Left ventricle myocardium inferior (tissue), 1 donor: ENCODE data around the gene PLXND1. TPM values are rescaled to one million over a fixed set of nuclear protein-coding genes. Genes with fewer than 3 reads are reported as not detected.

Source experiments
- DNase-seq: peaks from one replicate; pipeline ENCODE4 v3.0.0-alpha.2; 2020
- H3K27ac ChIP-seq: fragments of 200-600 bp; replicated peaks from 2 replicates; pipeline ENCODE4 v1.8.0; 2021
- H3K27me3 ChIP-seq: fragments of 200-600 bp; 2 replicates; pipeline ENCODE4 v1.8.0; 2021; ENCODE audit warnings: low read depth
- H3K36me3 ChIP-seq: fragments of 200-600 bp; 2 replicates; pipeline ENCODE4 v1.8.0; 2021
- H3K4me1 ChIP-seq: fragments of 200-600 bp; 2 replicates; pipeline ENCODE4 v1.8.0; 2021
- H3K4me3 ChIP-seq: fragments of 200-600 bp; 2 replicates; pipeline ENCODE4 v1.8.0; 2021; ENCODE audit warnings: mild to moderate bottlenecking, moderate library complexity
- H3K9me3 ChIP-seq: fragments of 200-600 bp; replicated peaks from 2 replicates; pipeline ENCODE4 v1.8.0; 2021
- intact Hi-C: fragments of 100-400 bp; cut with micrococcal nuclease; formaldehyde crosslinking; loops from one replicate; pipeline ENCODE4 v1.11.0; 2022
- total RNA-seq: library from RNA; stranded (reverse); fragmentation: NEBNext Ultra II Directional; extraction: Animal tissue kit (Norgen Biotek cat#: 25700); gene quantifications from one replicate; pipeline ENCODE4 v1.2.1, GENCODE V29; 2021
- TF ChIP-seq, protein P1 (sequence below): fragments of 200-600 bp; IDR thresholded peaks from 2 replicates; pipeline ENCODE4 v1.8.0; 2021; ENCODE audit warnings: antibody characterized with exemption, mild to moderate bottlenecking, borderline replicate concordance
- donor health status: DM: no; HTN: yes; CAD: no; lungs with severe emphysema.

PLXND1 gene
- total RNA-seq, 1 donor from 2014 or later = 45.5 TPM

DNA sequence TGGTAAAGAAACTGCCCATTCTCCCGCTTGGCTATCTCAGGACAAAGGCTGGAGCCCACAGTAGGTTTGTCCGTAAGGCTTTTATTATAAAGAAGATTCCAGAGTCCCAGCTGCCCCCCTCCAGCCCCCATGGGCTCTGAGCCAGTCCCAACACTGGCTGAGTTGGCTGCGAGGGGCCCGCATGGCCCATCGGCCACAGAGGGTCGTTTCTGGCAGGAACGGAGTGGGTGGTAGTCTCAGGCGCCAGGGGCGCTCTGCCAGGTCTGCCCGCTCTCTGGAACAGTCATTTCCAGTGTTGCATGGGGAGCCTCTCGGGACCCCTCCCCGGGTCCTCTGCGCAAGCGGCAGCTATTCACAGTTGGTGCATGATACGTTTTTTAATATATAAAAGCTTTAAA is 51.3 kb downstream of the PLXND1 start:
- Histone ChIP-seq H3K27ac (peak overlapping the region; percentile 73), H3K27me3 (no peaks in the 10 kb centered on the region), H3K4me1 (peaks cover 82% of the 10 kb centered on the region), H3K9me3 (no peaks in the 10 kb centered on the region), H3K4me3 (no peak overlapping the region), H3K36me3 (peaks cover 39% of the 10 kb centered on the region)
- DNase-seq = no peak
- TF ChIP-seq, protein P1, sequence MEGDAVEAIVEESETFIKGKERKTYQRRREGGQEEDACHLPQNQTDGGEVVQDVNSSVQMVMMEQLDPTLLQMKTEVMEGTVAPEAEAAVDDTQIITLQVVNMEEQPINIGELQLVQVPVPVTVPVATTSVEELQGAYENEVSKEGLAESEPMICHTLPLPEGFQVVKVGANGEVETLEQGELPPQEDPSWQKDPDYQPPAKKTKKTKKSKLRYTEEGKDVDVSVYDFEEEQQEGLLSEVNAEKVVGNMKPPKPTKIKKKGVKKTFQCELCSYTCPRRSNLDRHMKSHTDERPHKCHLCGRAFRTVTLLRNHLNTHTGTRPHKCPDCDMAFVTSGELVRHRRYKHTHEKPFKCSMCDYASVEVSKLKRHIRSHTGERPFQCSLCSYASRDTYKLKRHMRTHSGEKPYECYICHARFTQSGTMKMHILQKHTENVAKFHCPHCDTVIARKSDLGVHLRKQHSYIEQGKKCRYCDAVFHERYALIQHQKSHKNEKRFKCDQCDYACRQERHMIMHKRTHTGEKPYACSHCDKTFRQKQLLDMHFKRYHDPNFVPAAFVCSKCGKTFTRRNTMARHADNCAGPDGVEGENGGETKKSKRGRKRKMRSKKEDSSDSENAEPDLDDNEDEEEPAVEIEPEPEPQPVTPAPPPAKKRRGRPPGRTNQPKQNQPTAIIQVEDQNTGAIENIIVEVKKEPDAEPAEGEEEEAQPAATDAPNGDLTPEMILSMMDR = no peak
- intact Hi-C loops = loop anchor here (10.0 kb wide), 1 partner anchor 50 kb away; no protein-coding TSS in a partner anchor

DNA sequence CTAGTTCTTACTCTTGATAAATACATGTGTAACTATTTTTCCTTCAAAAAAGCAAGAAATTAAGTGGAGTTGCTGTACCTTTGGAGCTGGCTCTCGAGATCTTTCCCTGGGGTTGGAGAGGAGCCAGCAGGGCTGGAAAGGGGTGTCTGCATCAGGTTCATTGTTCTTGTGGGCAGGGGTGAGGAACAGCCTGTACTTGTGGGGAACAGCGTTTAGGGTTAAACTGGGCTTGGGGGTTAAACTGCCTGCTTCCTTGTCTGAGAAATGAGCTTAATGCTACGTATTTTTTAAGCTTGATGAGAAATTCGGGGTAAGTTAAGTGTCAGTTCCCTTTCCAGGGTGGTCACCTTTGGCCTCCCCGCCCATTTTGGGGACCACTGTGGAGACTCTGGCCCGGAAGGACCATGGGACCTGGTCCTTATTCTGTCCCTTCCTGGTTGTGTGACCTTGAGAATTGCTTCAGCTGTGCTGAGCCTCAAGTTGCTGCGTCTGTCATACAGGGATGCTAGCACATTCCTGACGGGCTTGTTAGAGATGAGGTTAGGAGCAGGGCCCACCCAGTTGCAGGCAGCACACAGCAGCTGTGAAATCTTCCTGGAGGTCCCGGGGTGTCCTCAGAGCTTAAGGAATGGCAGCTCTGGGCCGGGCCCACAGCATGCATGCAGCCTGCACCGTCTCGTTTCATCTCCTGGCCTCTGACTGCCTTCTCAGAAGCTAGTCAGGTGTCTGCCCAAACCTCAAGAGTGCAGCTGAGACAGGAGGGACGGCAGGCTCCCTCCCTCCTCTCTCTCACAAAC is 51.9 kb downstream of the PLXND1 start:
- no peak for DNase-seq
- H3K36me3 ChIP-seq = peaks cover 33% of the 10 kb centered on the region
- H3K4me3 ChIP-seq = no peak overlapping the region
- TF ChIP-seq, protein P1 = no peak
- intact Hi-C loops = loop anchor here (10.0 kb wide), 1 partner anchor 50 kb away; no protein-coding TSS in a partner anchor
- no peaks in the 10 kb centered on the region for H3K9me3 ChIP-seq
- peaks cover 76% of the 10 kb centered on the region for H3K4me1 ChIP-seq
- H3K27ac ChIP-seq = peak overlapping the region; percentile 73
- no peaks in the 10 kb centered on the region for H3K27me3 ChIP-seq

DNA sequence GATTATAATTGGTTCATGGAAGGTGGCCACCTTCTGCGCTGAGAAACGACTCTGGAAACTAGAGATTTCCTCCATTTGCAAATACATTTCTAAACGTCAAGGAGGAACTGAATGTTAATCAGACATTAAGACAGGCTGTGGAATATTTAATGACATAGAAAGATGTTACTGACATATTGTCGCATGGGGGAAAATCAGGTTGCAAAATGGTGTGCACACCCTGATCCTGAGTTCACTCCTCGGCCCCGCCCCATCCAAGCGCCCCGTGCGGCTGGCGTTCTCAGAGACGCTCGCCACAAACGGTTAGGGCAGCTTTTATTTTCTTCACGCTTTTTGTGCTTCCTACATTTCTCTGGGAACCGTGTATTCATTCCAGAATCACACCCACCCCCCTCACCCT is 52.8 kb downstream of the PLXND1 start:
- Histone ChIP-seq H3K4me1 (peaks cover 67% of the 10 kb centered on the region), H3K27ac (peak overlapping the region; percentile 73), H3K36me3 (peaks cover 24% of the 10 kb centered on the region), H3K27me3 (no peaks in the 10 kb centered on the region), H3K9me3 (no peaks in the 10 kb centered on the region), H3K4me3 (no peak overlapping the region)
- TF ChIP-seq, protein P1 = no peak
- intact Hi-C loops = loop anchor here (10.0 kb wide), 1 partner anchor 49 kb away; no protein-coding TSS in a partner anchor
- no peak for DNase-seq

DNA sequence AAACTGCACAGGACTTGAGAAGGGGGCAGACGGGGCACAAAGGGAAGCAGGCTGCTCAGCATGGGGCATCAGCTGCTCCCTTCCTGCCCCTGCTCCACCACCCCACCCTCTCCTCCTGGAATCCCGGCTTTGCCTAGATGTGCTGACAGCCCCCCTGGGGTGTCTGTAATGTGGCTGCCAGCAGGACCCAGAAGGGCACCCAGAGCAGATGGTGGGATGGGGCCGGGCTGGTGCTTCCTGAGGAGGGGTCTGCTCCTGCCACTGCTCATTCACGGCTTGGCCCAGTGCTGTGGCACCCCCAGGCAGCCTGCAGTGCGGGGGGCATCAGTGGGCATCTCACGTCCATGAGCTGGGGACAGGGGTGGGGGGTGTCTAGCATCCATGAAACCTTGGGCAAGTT is 53.3 kb downstream of the PLXND1 start:
- intact Hi-C loops = loop anchor here (10.0 kb wide), 1 partner anchor 48 kb away; no protein-coding TSS in a partner anchor
- Histone ChIP-seq H3K9me3 (no peaks in the 10 kb centered on the region), H3K4me3 (no peak overlapping the region), H3K27ac (peak overlapping the region; percentile 73), H3K36me3 (peaks cover 24% of the 10 kb centered on the region), H3K4me1 (peaks cover 62% of the 10 kb centered on the region), H3K27me3 (no peaks in the 10 kb centered on the region)
- no peak for DNase-seq
- TF ChIP-seq, protein P1 = no peak

DNA sequence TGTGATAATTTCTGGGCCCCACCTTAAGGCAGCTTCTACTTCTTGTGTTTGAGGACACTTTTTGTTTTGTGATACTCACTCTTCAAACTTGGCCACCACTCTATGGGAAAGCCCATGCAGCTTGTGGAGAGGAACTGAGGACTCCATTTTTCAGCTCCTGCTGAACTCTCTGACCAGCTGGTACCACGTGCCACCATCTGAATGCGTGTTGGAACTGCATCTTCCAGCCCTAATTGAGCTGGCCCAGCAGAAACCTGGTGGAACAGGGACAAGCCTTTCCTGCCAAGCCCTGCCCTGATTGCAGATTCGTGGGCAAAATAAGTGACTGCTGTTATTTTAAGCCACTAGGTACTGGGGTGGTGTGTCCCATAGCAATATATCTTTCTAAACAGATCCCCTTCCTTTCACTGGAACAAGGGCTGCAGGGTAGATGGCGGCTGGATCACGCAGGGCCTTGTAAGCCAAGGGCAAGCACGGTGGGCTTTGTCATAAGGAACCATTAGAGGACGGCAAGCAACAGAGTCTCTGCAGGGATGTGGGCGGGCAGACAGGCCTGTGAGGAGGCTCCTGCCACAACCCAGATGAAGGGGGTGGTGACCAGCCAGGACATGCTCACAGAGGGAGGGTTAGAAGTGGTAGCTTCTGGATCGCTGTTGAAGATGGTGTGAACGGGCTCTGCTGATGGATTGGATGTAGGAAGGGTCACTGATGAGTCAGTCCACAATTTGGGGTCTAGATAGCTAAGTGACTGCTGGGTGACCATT is 54.0 kb downstream of the PLXND1 start:
- DNase-seq = no peak
- H3K4me1 ChIP-seq = peaks cover 55% of the 10 kb centered on the region
- TF ChIP-seq, protein P1 = no peak

More for the DNA sequence above, 54.0 kb downstream of the PLXND1 start:
- Histone ChIP-seq H3K9me3 (no peaks in the 10 kb centered on the region), H3K4me3 (no peak overlapping the region), H3K27me3 (no peaks in the 10 kb centered on the region), H3K36me3 (peaks cover 16% of the 10 kb centered on the region), H3K27ac (peak overlapping the region; percentile 19)
- intact Hi-C loops = loop anchor here (10.0 kb wide), 1 partner anchor 48 kb away; no protein-coding TSS in a partner anchor
